ENCODE results near the gene KPNB1.
"Not testable (repeated sequence)": the region's sequence is repeated elsewhere in the genome, so short reads cannot be mapped to it uniquely, and the experiment has no call there.

KPNB1 gene

DNA sequence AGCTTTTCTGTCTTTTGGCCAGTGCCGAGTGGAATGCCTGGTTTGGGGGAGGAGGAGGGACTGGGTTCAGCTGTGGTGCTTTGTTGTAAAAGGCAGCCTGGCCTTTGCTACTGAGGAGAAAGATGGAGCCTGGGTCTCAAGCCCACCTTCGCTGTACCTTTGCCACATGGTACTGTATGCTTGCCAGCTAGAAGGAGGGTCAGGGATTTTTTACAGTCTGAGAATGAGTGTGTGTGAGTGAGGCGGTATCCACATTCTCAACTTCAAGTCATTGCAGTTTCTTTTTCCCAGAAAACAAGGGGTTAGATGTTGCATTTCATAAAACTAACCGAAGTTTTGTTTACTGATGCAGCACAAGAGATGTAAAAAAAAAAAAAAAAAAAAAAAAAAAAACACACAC lies 33.0 kb downstream of the KPNB1 start:
- not testable (repeated sequence) for DNase-seq

DNA sequence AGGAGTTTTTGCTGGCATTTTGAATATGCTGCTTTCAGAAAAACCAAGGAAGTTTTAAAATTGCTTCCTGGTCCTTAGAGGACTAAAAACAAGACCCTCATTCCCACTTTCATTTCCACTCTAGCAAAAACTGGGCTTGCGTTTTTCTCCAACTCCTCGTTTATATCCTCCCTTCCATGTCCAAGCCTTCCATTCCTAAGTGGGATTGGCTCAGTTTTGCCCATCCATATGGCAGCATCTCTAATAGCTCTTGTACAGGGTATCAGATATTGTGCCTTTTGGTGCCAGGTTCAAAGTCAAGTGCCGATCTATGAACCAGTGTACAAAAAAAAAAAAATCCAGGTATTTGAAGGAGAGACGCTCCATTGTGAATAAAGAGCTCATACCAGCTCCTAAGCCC lies 34.3 kb downstream of the KPNB1 start:
- no peak for DNase-seq

DNA sequence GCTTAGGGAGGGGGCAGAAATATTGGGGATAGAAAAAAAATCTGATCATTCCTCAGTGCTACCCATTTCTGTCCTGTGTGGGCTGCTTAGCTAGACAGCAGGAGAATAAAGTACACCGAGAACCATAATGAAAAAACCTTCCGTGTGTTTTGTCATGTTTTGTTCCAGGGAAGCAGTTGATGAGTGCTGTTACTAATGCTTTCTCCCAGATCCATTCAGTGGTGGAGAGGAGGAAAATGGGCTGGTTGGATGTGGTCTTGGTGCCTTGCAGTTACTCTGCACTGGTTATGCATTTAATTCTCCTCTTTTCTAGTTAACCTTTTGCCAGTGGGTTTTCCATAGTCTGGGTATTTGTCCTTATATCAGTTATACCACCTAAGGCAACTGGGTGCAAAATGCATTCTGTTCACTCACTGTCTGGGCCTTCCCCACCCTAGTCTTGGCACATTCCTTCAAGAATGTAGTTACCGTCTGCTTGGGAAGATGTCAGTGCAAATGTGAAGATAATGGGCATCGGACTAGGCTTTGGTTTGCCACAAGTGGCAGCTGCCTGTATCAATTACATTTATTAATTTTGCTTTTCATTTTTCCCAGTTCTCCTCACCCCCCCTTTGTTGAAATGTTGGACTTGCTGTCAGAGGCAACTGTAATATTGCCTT lies 34.9 kb downstream of the KPNB1 start:
- DNase-seq = no peak

DNA sequence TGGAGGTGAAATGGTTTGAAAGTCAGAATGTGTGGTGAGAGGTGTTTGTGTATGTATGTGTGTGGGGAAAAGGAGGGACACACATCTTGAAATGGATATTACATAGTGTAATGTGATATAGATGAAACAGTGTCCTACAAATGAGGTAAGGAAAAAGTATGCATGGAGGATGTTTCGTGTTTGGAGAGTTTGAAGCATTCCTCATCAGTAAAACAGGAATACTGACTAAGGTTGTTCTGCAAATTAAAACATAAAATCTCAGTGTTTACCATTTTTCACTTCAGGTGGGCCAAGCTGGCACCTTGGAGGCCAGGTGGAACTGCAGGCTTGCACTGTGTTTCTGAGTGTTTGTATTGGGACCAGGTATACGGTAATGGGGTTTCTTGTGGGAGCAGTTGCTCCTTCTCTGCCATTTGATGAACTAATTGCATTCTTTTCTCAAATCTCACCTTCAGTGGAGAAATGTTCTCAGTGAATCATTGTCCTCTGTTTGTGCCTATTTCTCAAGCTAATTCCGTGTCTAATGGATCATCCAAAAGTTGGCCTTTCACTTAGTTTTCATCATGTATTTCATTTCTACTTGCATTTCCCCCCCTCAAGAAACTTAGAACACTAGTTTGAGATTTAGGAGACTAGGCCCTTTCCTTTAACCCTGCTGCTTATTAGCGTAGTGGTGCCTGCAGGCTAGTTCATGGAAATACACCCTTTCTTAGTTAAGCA lies 36.0 kb downstream of the KPNB1 start:
- no peak for DNase-seq

DNA sequence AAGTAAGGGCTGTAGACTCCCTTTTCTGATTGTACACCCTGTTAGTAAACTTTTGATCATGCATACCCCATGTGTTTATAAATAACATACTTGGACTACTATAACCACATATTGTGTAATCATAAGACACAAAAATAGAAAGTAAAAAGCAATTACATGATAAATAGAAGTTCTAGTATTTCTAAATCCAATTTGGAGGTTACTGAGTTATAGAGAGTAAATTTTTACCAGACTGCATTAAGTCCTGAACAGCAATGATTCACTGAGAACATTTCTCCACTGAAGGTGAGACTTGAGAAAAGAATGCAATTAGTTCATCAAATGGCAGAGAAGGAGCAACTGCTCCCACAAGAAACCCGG lies 36.5 kb downstream of the KPNB1 start:
- no peak for DNase-seq

DNA sequence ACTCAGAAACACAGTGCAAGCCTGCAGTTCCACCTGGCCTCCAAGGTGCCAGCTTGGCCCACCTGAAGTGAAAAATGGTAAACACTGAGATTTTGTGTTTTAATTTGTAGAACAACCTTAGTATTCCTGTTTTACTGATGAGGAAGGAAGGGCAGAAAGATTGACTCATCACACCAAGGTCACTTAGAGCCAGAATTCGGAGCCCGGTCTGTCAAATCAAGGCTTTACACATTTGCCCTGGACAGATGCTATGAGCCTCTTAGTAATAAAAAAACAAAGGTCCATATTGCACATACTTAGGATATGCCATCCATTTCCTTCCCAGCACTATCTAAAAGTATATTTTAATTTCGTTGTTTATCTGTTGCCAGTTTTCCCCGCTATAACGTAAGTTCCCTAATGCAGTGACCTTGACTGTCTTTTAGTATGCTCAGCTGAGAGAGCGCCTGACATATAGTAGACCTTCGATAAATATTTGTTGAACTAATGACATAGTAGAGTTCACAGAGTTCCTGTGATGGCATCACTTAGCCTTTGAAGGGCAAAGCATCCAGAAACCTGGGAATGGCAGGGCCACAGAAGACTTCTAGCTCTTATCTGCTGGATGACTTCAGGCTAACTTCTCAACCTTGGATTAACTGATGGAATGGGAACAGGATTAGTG lies 37.1 kb downstream of the KPNB1 start:
- no peak for DNase-seq

DNA sequence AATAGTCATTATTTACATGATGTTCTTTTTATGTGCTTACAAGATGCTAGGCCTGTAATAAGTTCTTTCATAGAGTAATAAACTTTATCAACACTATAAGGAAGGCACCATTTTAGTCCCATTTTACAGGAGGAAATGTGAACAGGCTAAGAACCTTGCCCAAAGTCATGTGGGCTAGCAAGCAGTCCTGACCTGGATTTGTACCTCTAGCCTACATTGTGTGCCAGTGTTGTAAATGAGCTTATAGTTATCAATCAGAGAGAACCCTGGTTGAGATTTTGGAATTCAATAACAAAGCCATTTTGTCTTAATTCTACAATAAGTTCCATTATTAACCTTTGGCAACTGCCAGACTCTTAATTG lies 37.6 kb downstream of the KPNB1 start:
- no peak for DNase-seq

DNA sequence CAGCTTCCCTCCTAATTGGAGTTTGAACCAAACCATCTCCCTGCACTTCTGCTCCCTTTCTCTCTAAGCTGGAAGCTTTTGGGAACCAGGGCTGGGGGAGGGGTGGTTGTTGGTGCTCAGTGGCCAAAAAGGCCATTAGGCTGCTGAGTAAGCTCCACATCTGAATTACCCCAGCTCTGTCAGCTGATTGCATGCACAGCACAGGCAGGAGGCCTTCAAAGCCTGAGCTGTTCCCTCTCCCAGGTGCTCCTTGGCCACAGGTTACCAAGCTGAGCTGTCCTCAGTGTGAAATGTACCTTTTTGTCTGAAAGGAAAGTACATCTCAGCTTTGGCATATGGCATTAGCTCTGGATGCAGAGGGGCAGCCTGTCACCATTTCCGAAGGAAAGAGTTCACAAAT lies 38.0 kb downstream of the KPNB1 start:
- DNase-seq = peak in 1 of 2 donors; percentile 31

DNA sequence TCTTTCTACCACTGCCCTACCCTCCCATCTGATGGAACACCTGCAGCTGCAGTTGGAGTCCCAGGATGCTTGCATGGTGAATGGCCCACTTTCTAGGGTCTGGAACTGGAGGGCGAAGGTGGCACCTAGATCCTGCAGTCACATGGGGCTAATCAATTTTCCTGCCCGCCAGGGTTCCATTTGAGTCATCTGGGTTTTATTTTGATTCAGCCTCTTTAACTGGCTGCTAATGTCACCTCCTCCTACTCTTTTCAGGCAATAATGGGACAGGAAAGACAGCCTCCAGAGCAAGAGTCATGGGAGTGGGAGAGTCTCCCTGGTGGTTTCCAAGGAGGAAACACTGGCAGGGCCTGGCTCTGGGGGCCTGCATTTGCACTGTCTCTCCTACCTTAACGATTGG lies 40.4 kb downstream of the KPNB1 start:
- no peak for DNase-seq

DNA sequence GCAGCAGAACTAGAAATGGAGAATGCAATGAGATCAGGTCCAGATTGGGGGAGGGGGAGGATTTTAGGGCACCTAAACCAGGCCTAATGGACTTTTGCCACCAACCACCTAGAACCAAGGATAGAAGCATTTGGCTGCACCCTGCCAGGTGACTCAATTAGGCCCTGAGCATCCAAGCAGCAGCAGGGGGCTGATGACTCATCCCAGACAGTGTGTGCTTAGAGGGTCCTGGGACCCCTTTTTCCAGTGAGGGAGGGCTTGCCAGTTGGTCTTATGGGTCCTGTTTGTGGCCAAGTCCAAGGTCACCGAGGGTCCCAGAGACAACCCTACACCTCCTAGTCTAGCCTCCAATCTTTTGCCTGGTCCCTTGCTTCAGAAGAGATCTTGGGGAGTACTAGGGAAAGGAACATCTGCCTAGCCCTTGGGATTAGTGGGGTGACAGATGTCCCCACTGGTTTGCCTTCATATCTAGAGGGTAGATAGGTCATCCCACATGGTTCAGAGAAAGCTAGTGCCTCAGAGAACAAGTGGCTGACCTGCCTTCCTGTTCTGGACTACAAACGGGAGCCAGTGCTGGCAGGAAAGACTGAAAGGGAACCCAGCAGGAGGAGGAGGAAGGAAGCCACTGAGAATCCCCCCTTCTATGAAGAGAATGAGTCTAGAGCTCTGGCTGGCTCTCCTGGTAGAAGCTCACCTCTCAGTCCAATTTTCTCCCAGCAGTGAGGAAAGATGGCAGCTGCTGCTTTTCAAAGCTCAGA lies 42.6 kb downstream of the KPNB1 start:
- DNase-seq = no peak

DNA sequence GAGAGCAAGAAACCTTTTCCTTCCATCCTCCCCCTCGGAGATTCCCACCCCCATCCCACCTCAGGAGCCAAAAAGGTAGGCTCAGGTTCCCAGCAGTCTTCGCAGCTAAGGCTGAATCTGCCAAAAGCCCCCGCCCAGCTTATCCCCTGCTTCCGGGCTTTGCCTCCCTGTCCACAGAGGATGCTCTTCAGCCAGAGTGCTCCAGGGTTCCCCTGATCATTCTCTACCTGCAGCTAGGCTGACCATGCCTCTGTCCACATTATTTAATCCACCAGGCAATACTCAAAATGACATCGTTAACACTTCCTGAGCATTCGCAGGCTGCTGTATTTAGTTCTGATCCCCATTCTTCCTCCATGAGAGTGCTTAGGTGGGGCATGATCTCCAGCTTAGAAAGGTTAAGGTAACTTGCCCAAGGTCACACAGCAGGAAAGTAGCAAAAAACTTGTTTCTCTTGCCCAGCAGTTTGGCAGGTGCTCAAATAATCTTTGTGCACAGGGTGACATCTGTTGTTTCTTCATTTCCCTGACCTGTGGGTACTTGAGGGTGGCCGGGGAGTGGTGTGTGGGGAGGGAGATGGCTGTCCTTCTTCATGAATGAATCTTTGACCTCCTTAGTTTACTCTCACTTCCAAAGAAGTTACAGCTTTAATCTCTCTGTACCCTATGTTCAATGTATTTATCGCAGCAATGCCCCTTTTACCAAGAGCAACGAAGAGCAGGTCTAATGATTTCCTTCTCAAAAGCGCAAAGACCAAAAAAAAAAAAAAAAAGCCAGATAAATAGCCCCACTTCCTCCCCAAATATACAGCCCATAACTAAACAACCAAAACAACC lies 43.4 kb downstream of the KPNB1 start:
- no peak for DNase-seq

DNA sequence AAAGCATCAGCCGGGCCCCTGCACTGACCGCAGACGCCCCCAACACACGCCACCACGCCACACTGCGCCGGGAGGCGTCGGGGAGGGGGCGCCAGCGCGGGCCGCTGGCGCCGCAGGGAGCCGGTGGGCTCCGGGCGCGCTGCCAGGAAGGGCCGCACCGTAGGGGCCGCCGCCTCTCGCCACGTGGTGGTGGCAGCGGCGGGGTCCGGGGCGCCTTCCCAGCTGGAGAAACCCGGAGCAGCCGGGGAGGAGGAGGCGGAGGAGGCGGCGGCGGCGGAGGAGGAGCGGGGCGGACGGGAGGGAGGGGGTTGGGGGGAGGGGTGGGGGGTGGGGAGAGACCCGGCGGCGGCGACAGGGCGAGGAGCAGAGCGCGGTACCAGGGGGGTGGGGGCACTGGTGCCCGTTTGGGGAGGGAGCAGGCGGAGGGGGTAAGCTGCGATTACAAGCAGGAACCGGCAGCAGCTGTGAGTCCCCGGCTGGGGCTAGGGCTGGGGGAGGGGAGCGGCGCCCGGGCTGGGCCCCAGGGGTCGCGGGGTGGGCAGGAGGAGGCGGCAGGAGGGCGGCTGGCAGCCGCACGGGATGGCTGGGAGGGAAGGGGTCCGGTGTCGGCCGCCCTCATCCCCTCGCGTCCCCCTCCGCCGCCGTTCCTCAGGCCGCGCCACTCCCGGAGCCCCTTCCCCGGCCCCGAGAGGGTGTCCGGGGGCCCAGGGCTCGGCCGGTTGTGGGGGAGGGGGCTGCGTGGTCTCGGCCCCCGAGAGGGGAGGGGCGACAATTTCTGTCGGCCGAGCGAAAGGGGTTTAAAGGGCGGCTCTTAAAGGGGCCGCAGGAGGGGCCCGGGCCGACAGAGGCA lies 44.2 kb downstream of the KPNB1 start, which contains the start of gene TBKBP1:
Gene TBKBP1, plus strand, starts transcription at position 431 of the 850 bp plus-strand sequence. CDS start 1,952 bp downstream, outside the sequence.
- peak in 1 of 2 donors; percentile 33 for DNase-seq

DNA sequence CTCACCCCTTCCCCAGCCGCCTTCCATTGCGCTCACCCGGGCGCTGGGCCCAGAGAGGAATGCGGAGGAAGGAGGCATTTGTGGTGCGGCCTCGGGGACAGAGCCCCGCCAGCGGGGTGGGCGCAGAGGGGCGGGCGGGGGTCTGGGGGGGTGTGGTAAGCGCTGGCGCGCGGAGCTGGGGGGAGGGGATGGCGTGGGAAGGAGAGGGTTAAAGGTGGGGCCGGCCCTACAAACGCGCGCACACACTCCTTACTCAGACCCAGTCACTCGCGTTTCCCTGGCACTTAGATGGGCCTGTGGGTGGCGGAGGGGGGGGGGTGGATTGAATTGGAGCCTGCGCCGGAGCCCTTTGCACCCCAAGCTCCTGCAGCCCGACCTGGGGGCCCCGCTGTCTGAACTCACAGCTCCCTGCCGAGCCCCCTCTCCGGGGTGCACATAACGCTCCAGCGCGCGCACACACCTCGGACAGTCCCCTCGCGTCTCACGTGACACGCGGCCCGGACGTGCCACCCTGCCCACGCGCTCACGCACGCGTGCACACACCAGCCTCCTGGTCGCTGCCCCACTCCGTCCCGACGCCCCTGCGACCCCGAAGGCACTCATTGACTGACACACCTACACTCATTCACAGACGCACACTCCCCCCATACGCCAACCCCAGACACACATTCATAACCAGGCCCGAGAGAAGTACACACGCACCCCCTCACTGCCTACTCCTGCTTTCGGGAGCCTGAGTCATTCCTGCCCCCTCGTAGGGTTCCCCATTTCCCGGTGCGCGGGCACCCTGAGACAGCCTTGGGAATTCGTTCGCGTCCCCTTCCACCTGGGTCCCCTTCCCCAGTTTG lies 45.1 kb downstream of the KPNB1 start:
- DNase-seq = peak; percentile 13 to 40

DNA sequence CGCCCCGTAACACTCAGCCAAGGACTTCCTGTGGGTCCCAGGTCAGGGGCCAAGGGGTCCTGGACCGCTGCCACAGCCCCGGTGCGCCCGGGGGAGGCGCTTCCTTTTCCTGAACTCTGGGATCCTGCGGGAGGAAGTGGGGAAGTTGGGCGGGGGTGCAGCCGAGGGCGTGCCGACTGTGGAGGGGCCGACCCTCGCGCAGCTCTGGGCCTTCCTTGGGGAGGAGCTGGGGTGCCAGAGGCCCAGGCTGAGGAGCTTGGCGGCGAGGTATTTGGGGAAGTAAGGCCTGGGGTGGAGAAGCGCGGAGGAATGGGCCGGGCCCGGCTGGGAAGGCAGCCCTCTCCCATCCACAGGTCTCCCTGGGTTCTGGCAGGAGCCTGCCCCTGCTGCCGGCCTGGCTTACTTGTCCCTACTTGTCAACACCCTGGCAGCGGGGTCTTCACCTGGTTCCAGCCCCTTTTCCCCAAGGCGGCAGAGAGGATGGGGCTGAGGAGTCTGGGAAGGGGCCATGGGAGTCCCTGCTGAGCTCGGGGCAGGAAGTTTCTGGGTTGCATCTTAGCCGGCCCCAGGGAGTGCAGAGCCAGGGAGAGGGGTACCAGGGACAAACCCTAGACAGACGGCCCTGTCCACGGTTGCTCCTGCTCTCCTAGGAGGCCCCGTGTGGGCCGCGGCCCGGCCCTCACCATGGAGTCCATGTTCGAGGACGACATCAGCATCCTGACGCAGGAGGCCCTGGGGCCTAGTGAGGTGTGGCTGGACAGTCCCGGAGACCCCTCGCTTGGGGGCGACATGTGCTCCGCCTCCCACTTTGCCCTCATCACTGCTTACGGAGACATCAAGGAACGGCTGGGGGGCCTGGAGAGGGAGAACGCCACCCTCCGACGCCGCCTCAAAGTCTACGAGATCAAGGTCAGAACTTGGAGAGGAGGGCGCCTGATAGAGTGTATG lies 46.0 kb downstream of the KPNB1 start:
- DNase-seq = no peak

DNA sequence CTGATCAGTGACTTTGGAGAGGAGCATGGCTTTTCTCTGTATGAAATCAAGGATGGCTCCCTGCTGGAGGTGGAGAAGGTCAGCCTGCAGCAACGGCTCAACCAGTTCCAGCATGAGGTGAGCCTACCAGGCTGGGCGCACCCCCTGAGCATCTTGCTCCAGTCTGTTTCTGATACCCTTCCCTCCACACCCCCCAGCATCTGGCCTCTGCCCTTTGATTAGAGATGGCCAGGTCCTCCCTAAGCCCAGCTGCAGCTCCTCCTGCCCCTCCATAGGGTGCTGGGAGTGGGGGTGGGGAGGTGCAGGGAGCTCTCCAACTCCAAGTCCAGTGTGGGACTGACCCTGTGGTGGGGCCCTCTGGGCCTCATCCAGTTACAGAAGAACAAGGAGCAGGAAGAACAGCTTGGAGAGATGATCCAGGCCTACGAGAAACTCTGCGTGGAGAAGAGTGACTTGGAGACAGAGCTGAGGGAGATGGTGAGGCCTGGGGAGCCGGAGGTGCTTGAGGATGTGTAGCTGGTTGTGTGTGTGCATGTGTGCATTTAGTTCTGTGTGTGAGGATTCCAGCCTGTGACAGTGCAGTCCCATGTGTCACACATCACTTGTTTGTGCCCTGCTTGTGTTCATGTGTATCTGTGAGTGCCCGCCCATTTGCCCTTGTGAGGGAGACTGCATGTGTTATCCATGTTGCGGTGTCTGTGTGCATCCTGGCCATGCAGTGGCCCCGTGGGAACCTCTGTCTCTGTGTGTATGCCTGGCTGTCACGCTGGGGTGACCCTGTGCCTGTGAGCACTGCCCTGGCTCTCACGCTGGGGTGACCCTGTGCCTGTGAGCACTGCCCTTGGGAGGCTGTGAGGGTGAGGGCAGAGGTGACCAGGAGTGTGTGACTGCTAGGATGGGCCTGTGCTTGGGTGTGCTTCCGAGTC lies 47.3 kb downstream of the KPNB1 start:
- no peak for DNase-seq

DNA sequence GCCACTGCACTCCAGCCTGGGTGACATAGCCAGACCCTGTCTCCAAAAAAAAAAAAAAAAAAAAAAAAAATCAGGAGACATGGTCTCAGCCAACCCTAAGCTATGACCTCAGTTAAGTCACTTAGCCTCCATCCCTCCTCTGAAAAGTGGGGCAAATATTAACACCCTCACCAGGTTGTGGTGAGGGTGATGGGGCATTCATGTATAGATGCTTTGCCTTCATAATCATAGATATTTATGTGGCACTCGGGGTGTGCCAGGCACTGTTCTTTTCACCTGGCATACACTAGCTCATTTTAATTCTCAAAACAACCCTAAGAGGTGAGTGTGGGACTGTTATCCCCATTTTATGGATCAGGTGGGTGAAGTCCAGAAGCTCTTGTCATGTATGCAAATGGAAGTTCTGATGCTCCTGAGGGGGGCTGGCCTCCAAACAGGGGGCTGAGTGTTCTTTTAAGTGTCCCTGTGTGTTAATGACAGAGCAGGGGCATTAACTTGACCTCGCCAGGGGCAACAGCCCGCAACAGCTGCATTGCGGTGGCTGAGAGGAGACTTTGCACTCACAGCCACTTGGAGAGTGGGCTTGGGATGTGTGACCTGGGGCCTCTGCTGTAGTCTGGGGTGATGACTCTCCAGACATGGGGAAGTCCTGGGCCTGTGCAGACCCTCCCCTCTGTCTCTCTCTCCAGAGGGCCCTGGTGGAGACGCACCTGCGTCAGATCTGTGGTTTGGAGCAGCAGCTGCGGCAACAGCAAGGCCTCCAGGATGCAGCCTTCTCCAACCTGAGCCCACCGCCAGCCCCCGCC lies 48.4 kb downstream of the KPNB1 start:
- DNase-seq = no peak

Data from hippocampal formation (tissue), 2 donors.